ENCODE results near the gene PWP2.
"Not testable (repeated sequence)": the region's sequence is repeated elsewhere in the genome, so short reads cannot be mapped to it uniquely, and the experiment has no call there.

PWP2 gene

DNA sequence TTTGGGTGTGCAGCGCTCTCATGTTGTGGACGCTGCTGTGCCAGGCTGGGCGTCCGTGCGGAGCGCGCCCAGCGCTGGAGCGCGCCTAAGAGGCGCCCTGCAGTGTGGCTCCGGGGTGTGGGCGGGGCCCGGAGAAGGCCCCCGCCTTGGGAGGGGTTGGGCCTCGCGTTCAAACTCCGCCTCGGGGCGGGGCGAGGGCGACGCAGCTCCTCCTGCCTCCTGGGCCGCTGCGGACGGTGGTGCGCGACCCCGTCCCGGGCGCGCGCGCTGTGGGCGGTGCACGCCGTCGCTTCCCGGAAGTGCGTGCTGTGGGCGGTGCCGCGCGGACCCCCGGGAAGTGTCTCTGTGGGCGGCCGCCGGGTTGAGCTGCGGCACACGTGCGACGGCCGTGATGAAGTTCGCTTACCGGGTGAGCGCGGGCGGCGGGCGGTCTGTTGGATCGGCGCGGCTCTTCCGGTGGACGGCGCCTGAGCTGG lies at the start of gene PWP2:
TSS of gene PWP2 (plus strand) at position 374 of the 476 bp plus-strand sequence. CDS start at position 392, 18 bp downstream.
- CTCF ChIA-PET; DNase-seq (ENCODE audit: extremely low spot score); POLR2A ChIA-PET: not testable (repeated sequence)

DNA sequence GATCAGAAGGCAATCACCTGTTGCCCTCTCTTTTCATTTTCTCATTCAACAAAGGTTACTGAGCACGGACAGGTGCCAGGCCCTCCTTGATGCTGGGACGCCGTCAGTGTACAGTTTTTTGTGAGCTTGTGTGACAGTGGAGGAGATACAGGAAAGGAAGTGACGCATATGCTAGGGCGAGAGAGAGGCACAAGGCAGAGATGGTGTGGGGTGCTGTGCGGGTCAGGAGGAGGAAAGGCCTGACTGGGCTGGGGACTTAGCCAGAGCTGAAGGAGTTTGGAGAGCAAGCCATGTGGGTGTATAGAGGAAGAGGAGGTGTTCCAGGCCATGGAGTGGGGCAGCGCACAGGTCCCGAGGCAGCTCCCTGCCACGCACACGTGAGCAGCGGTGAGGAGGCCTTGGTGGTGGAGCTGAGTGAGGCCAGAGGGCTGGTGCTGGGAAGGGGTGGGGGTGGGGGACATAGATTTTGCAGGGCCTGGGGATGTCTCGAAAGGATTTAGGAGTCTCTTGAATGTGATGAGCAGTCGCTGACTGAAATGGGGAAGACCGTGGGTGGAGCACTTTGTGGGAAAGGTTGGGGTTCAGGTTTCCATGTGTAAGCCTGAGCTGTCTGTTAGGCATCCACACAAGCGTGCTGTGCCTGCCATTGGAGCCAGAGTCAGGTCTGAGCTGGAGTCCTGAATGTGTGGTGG lies 49.1 kb upstream of the PWP2 start:
- TF ChIP-seq, protein P1, sequence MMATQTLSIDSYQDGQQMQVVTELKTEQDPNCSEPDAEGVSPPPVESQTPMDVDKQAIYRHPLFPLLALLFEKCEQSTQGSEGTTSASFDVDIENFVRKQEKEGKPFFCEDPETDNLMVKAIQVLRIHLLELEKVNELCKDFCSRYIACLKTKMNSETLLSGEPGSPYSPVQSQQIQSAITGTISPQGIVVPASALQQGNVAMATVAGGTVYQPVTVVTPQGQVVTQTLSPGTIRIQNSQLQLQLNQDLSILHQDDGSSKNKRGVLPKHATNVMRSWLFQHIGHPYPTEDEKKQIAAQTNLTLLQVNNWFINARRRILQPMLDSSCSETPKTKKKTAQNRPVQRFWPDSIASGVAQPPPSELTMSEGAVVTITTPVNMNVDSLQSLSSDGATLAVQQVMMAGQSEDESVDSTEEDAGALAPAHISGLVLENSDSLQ (IDR thresholded peaks at IDR 0.05) = no peak
- TF ChIP-seq TARDBP (IDR thresholded peaks at IDR 0.05) (no peak), L3MBTL2 (conservative IDR thresholded peaks at IDR 0.05) (no peak), SUZ12 (IDR thresholded peaks at IDR 0.05) (no peak), HDGF (IDR thresholded peaks at IDR 0.05; ENCODE audit: borderline replicate concordance) (no peak), FOXK2 (IDR thresholded peaks at IDR 0.05) (no peak), LEF1 (IDR thresholded peaks at IDR 0.05; ENCODE audit: borderline replicate concordance) (no peak), ZNF384 (IDR thresholded peaks at IDR 0.05) (no peak)
- ChIA-PET CTCF (no interaction called here), POLR2A (no interaction called here)
- DNase-seq (ENCODE audit: extremely low spot score) = no peak

DNA sequence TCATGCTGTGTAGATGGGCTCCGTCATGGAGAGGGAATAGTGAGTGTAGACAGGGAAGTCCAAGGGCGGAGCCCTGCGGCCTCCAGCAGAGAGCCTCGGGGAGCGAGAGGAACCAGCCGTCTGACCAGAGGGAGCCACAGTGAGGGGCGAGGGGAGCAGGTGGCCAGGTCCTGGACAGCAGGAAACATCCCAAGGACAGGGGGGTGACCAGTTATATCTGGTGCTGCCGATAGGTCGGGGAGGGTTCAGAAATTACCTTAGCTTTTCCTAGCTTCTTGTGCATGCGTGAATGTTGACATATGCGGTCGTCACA lies 48.6 kb upstream of the PWP2 start:
- CTCF ChIA-PET = no interaction called here
- no peak for DNase-seq (ENCODE audit: extremely low spot score)
- POLR2A ChIA-PET = no interaction called here
- TF ChIP-seq LEF1 (IDR thresholded peaks at IDR 0.05; ENCODE audit: borderline replicate concordance) = no peak
- no peak for TF ChIP-seq ELF4 (IDR thresholded peaks at IDR 0.05)
- no peak for TF ChIP-seq TARDBP (IDR thresholded peaks at IDR 0.05)
- TF ChIP-seq NFRKB (IDR thresholded peaks at IDR 0.05) = no peak
- no peak for TF ChIP-seq BHLHE40 (IDR thresholded peaks at IDR 0.05; ENCODE audit: borderline replicate concordance)
- no peak for TF ChIP-seq FOXK2 (IDR thresholded peaks at IDR 0.05)
- no peak for TF ChIP-seq SUZ12 (IDR thresholded peaks at IDR 0.05)
- TF ChIP-seq FOXM1 (IDR thresholded peaks at IDR 0.05; ENCODE audit: borderline replicate concordance) = no peak
- TF ChIP-seq ZNF384 (IDR thresholded peaks at IDR 0.05) = no peak
- TF ChIP-seq HDGF (IDR thresholded peaks at IDR 0.05; ENCODE audit: borderline replicate concordance) = no peak
- no peak for TF ChIP-seq CTBP1 (IDR thresholded peaks at IDR 0.05; ENCODE audit: borderline replicate concordance)
- TF ChIP-seq ARNT (IDR thresholded peaks at IDR 0.05) = no peak
- TF ChIP-seq FOXA1 (IDR thresholded peaks at IDR 0.05) = no peak
- TF ChIP-seq, protein P1 (IDR thresholded peaks at IDR 0.05) = no peak

DNA sequence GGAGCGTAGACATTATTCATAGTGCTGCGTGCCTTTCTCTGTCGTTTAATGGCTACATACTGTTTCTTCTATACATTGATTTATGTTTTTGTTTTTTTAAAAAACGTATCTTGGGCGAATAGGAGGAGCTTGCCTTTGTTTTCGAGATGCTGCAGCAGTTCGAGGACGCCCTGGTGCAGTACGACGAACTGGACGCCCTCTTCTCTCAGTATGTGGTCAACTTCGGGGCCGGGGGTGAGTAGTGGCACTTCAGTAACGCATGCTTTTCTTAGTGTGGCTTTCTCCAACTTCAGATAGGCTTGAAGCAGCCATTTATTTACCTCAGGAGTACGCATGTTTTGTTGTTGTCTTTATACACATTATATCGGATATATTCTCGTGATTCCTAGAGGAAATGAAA lies 48.2 kb upstream of the PWP2 start:
- POLR2A ChIA-PET = no interaction called here
- no peak for DNase-seq (ENCODE audit: extremely low spot score)
- CTCF ChIA-PET = no interaction called here
- TF ChIP-seq HDGF (IDR thresholded peaks at IDR 0.05; ENCODE audit: borderline replicate concordance) = no peak
- TF ChIP-seq LEF1 (IDR thresholded peaks at IDR 0.05; ENCODE audit: borderline replicate concordance) = no peak; the same call in 1 of the 2 replicates
- TF ChIP-seq FOXM1 (IDR thresholded peaks at IDR 0.05; ENCODE audit: borderline replicate concordance) = no peak
- TF ChIP-seq SP1 (IDR thresholded peaks at IDR 0.05) = no peak
- TF ChIP-seq L3MBTL2 (conservative IDR thresholded peaks at IDR 0.05) = no peak
- no peak for TF ChIP-seq FOXA1 (IDR thresholded peaks at IDR 0.05)
- no peak for TF ChIP-seq TARDBP (IDR thresholded peaks at IDR 0.05)
- no peak for TF ChIP-seq BHLHE40 (IDR thresholded peaks at IDR 0.05; ENCODE audit: borderline replicate concordance)
- no peak for TF ChIP-seq ARNT (IDR thresholded peaks at IDR 0.05)
- TF ChIP-seq, protein P1 (IDR thresholded peaks at IDR 0.05) = no peak
- no peak for TF ChIP-seq CTBP1 (IDR thresholded peaks at IDR 0.05; ENCODE audit: borderline replicate concordance)

DNA sequence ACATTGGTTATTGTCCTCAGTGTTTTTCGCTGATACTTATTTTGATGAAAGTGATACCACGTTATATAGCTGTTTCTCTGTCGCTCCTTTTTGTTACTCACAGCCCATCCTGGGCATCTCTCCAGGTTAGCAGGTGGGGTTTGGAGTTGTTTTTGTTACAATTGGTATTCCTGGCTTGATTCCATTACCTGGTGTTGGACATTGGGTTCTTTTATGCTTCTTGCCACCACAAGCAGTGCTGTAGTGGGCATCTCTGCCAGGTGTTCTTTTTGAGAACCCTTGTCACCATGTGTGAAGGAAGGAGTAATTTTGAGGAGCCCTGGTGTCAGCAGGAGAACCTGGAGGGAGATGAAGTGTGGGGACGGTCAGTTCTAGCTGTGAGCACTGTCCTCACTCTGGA lies 47.5 kb upstream of the PWP2 start:
- no peak for TF ChIP-seq ZNF384 (IDR thresholded peaks at IDR 0.05)
- no peak for TF ChIP-seq LEF1 (IDR thresholded peaks at IDR 0.05; ENCODE audit: borderline replicate concordance)
- TF ChIP-seq TARDBP (IDR thresholded peaks at IDR 0.05) = no peak
- TF ChIP-seq SUZ12 (IDR thresholded peaks at IDR 0.05) = no peak
- no peak for TF ChIP-seq SP1 (IDR thresholded peaks at IDR 0.05)
- no peak for TF ChIP-seq HDGF (IDR thresholded peaks at IDR 0.05; ENCODE audit: borderline replicate concordance)
- no peak for TF ChIP-seq FOXM1 (IDR thresholded peaks at IDR 0.05; ENCODE audit: borderline replicate concordance)
- TF ChIP-seq, protein P1 (IDR thresholded peaks at IDR 0.05) = no peak
- TF ChIP-seq ARNT (IDR thresholded peaks at IDR 0.05) = no peak
- no peak for TF ChIP-seq FOXK2 (IDR thresholded peaks at IDR 0.05)
- TF ChIP-seq ELF4 (IDR thresholded peaks at IDR 0.05) = no peak
- TF ChIP-seq L3MBTL2 (conservative IDR thresholded peaks at IDR 0.05) = no peak
- no peak for TF ChIP-seq CTBP1 (IDR thresholded peaks at IDR 0.05; ENCODE audit: borderline replicate concordance)
- no peak for TF ChIP-seq NFRKB (IDR thresholded peaks at IDR 0.05)
- no peak for TF ChIP-seq BHLHE40 (IDR thresholded peaks at IDR 0.05; ENCODE audit: borderline replicate concordance)
- no peak for TF ChIP-seq FOXA1 (IDR thresholded peaks at IDR 0.05)
- ChIA-PET CTCF (no interaction called here), POLR2A (no interaction called here)
- DNase-seq (ENCODE audit: extremely low spot score) = no peak

DNA sequence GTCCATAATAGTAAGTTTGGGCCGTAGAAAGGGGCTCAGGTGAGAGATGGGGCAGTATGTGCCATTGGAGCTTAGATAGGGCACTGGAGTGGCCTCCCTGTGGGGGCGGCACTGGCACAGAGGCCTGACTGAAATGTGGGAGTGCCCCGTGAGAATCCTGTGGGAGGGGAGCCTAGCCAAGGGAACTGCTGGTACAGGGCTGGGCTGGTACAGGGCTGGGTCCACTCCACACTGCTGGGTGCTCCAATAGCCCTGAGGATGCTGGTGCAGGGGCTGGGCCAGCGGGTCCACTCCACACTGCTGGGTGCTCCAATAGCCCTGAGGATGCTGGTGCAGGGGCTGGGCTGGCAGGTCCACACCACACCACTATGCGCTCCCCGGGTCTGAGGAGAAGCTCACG lies 44.8 kb upstream of the PWP2 start:
- no peak for TF ChIP-seq TARDBP (IDR thresholded peaks at IDR 0.05)
- no peak for TF ChIP-seq HDGF (IDR thresholded peaks at IDR 0.05; ENCODE audit: borderline replicate concordance)
- TF ChIP-seq ZNF384 (IDR thresholded peaks at IDR 0.05) = no peak
- TF ChIP-seq FOXM1 (IDR thresholded peaks at IDR 0.05; ENCODE audit: borderline replicate concordance) = no peak
- TF ChIP-seq FOXA1 (IDR thresholded peaks at IDR 0.05) = no peak
- no peak for TF ChIP-seq L3MBTL2 (conservative IDR thresholded peaks at IDR 0.05)
- no peak for TF ChIP-seq LEF1 (IDR thresholded peaks at IDR 0.05; ENCODE audit: borderline replicate concordance)
- no peak for TF ChIP-seq CTBP1 (IDR thresholded peaks at IDR 0.05; ENCODE audit: borderline replicate concordance)
- TF ChIP-seq BHLHE40 (IDR thresholded peaks at IDR 0.05; ENCODE audit: borderline replicate concordance) = no peak
- TF ChIP-seq NFRKB (IDR thresholded peaks at IDR 0.05) = no peak
- no peak for TF ChIP-seq ARNT (IDR thresholded peaks at IDR 0.05)
- no peak for TF ChIP-seq SP1 (IDR thresholded peaks at IDR 0.05)
- no peak for TF ChIP-seq FOXK2 (IDR thresholded peaks at IDR 0.05)
- TF ChIP-seq ELF4 (IDR thresholded peaks at IDR 0.05) = no peak
- no peak for TF ChIP-seq SUZ12 (IDR thresholded peaks at IDR 0.05)
- TF ChIP-seq, protein P1 (IDR thresholded peaks at IDR 0.05) = no peak
- DNase-seq (ENCODE audit: extremely low spot score) = no peak
- ChIA-PET POLR2A (no interaction called here), CTCF (no interaction called here)

All from HEK293T (cell line).